Mucosa of stomach (tissue), 1 donor: ENCODE results near the gene NRDE2.

ENCODE experiments used
- H3K27me3 ChIP-seq: one replicate; pipeline ENCODE4 v1.7.0; 2013; ENCODE audit warnings: mild to moderate bottlenecking, low read length; ENCODE audit not compliant: control insufficient read depth, insufficient read depth
- H3K36me3 ChIP-seq: one replicate; pipeline ENCODE4 v1.7.0; 2013; ENCODE audit warnings: low read length; ENCODE audit not compliant: control insufficient read depth, insufficient read depth
- H3K4me1 ChIP-seq: one replicate; pipeline ENCODE4 v1.7.0; 2013; ENCODE audit warnings: mild to moderate bottlenecking, low read length; ENCODE audit not compliant: control insufficient read depth, insufficient read depth
- H3K4me3 ChIP-seq: one replicate; pipeline ENCODE4 v1.7.0; 2013; ENCODE audit warnings: low read length
- H3K9ac ChIP-seq: one replicate; pipeline ENCODE4 v1.7.0; 2013; ENCODE audit warnings: mild to moderate bottlenecking, low read length, moderate library complexity
- H3K9me3 ChIP-seq: one replicate; pipeline ENCODE4 v1.7.0; 2013; ENCODE audit warnings: mild to moderate bottlenecking, low read length, moderate library complexity; ENCODE audit not compliant: control insufficient read depth
- donor health status: Pancreatic carcinoma.

NRDE2 gene

DNA sequence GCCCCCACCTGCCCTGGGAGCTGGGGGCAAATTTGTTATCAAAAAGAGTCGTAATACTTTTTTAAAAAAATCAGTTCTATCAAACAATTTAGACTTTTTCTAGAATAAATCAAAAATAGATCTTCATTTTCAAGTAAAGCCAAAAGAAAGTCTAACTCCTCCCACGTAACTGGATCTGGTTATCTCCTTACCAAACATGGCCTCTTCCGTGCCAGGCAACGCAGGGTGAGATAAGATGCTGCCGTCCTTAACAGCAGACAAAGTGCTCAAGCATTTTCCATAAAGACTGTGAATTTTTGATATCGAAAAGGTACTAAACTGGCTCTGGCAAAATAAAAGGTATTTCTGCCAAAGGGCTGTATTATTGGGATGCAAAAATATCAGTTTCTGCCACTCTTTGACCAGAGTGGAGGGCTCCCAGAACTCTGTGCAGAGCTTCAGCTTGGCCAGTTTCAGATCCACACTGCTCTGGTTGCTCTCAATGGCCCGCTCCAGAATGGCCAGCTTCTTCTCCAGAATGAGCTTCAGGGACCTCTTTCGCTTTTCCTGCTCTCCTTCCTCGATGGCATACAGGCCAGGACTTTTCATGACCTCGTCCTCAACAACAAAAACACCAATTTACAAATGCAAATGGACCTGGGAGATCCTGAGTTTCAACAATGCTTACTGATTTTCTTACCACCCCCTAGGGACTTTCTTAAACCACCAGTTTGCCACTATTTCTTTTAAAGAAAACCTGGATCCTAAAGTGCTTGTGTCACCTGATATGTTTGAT, 29.0 kb downstream of the NRDE2 start:
- H3K27me3 ChIP-seq, result no peaks in the 10 kb centered on the region
- H3K4me1 ChIP-seq, result peaks cover 12% of the 10 kb centered on the region
- H3K9me3 ChIP-seq, result no peaks in the 10 kb centered on the region
- H3K4me3 ChIP-seq, result no peak overlapping the region
- no peak overlapping the region for H3K9ac ChIP-seq
- no peaks in the 10 kb centered on the region for H3K36me3 ChIP-seq

DNA sequence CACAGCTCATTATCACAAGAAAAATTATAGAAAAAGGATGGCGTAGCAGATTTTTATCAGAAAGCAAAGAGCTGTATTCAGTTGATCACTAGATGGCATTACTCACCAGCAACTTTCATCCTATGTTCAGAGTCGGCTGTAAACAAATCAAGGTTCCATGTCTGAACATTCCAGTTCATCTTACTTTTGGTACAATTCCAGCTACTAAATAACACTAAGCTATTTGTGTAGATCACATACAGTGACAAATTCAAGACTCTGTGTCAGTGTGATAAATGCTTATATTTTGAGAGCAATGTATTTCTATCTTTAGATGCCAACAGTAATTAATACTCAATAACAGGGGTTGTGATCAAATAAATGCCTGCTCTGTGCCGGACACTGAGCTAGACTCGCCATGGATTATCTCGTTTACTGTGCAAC, 30.1 kb downstream of the NRDE2 start:
- Histone ChIP-seq H3K4me1 (peaks cover 12% of the 10 kb centered on the region), H3K36me3 (no peaks in the 10 kb centered on the region), H3K27me3 (no peaks in the 10 kb centered on the region), H3K9ac (no peak overlapping the region), H3K9me3 (no peaks in the 10 kb centered on the region), H3K4me3 (no peak overlapping the region)

DNA sequence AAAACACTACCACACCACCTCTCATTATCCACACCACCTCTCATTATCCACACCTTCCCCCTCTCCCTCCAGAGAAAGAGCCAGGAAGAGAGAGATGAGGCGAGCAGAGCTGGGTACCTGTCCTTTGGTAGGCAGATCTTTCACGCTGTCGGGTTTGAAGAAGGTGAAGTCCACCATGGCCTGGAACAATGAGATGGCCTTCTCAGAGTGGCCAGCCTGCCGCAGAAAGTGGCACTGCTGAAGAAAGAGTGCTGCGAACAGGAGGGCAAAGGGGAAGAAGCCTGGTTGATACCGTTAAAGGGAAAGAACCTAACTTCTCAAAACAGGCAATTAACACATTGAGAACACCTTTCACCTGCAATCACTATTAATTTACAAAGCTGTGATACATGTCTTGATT, 30.6 kb downstream of the NRDE2 start:
- Histone ChIP-seq H3K9me3 (no peaks in the 10 kb centered on the region), H3K27me3 (no peaks in the 10 kb centered on the region), H3K36me3 (peaks cover under 1% of the 10 kb centered on the region), H3K4me3 (no peak overlapping the region), H3K4me1 (peaks cover 12% of the 10 kb centered on the region), H3K9ac (no peak overlapping the region)

DNA sequence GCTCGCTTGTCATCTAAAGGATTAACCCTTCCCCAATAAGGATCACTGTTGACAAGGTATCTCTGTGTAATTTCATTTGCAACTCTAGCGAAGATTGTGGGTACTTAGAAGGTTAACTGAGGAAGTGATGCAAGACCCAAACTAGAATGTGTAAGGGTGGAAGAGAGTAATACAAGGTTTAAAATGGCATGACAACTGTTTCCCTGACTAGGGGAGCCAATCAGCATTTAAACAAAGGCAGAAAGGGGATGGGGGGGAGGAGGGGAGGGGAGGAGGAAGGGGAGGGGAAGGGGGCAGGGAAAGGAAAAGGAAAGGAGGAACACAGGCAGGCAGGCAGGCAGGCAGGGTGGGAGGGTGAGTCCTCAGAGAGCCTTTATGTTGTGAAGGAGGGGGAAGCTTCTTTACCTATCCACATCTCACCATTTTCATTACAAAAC, 31.1 kb downstream of the NRDE2 start:
- Histone ChIP-seq H3K36me3 (peaks cover 3% of the 10 kb centered on the region), H3K9ac (no peak overlapping the region), H3K4me1 (peaks cover 12% of the 10 kb centered on the region), H3K27me3 (no peaks in the 10 kb centered on the region), H3K4me3 (no peak overlapping the region), H3K9me3 (no peaks in the 10 kb centered on the region)

DNA sequence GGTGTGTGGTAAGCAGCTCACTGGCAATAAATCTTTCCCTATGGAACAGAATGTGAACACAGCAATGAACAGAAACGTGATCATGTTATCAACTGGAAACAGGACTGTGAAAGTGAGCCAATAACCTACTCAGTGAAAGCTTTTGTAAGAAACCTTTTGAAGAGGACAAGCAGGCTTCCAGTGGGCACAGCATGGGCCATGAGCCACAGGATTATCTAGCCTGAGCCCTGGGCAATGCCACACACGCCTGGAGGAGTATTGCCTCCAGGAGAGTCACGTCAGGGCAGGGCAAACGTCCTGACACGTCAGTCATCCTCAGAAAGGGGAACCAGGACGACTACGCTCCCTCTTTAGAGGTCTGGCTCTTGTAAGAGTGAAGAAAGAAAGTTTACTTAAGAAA, 32.3 kb downstream of the NRDE2 start:
- Histone ChIP-seq H3K27me3 (no peaks in the 10 kb centered on the region), H3K36me3 (peaks cover 3% of the 10 kb centered on the region), H3K4me3 (no peak overlapping the region), H3K4me1 (peaks cover 12% of the 10 kb centered on the region), H3K9me3 (no peaks in the 10 kb centered on the region), H3K9ac (no peak overlapping the region)

DNA sequence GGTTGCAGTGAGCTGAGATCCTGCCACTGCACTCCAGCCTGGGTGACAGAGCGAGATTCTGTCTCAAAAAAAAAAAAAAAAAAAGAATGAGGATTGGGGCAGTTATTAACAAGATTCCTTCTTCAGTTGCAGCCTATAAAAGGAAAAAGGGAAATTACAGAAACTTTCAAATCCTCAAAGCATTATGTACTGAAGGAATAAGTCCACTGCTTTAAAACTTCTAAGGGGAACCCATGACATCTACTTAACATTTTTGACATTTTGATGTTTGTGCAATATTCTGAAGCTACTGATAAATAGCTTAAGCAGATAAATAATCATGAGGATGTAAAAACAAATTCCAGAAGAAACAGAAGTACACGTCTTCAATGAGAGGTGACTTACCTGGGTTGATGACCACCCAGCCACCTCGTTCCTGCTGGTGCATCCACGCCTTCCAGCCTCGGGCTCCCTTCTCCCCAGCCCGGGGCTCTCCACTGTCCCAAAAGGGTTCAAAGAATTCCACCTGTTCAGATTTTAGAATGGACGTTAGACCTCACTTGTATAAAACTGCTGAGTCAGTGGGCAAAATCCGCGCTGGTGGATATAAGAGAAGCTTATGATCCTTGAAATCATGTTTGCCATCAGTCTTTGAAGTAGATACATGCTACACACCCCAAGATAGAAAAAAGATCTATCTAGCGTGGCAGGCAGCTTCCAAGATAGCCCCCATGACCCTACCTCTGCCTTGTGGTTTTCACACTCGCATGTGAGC, 33.7 kb downstream of the NRDE2 start:
- H3K27me3 ChIP-seq, result no peaks in the 10 kb centered on the region
- peaks cover 3% of the 10 kb centered on the region for H3K36me3 ChIP-seq
- no peak overlapping the region for H3K9ac ChIP-seq
- no peak overlapping the region for H3K4me3 ChIP-seq
- no peaks in the 10 kb centered on the region for H3K9me3 ChIP-seq
- H3K4me1 ChIP-seq, result peaks cover 12% of the 10 kb centered on the region

DNA sequence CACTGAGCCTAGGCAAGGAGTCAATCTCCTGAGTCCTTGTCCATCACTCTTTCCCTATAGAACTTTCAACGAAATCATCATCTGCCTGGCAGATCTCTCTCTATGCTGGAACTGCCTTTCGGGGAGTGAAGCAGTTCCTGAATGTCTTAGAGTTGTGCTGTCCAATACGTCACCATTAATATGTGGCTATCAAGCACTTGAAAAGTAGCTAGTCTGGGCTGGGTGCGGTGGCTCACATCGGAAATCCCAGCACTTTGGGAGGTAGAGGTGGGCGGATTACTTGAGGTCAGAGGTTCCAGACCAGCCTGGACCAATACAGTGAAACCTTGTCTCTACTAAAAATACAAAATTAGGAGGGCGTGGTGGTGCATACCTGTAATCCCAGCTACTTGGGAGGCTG, 35.1 kb downstream of the NRDE2 start:
- peaks cover under 1% of the 10 kb centered on the region for H3K4me1 ChIP-seq
- no peaks in the 10 kb centered on the region for H3K9me3 ChIP-seq
- H3K4me3 ChIP-seq, result no peak overlapping the region
- H3K27me3 ChIP-seq, result no peaks in the 10 kb centered on the region
- H3K36me3 ChIP-seq, result peaks cover 3% of the 10 kb centered on the region
- H3K9ac ChIP-seq, result no peak overlapping the region

DNA sequence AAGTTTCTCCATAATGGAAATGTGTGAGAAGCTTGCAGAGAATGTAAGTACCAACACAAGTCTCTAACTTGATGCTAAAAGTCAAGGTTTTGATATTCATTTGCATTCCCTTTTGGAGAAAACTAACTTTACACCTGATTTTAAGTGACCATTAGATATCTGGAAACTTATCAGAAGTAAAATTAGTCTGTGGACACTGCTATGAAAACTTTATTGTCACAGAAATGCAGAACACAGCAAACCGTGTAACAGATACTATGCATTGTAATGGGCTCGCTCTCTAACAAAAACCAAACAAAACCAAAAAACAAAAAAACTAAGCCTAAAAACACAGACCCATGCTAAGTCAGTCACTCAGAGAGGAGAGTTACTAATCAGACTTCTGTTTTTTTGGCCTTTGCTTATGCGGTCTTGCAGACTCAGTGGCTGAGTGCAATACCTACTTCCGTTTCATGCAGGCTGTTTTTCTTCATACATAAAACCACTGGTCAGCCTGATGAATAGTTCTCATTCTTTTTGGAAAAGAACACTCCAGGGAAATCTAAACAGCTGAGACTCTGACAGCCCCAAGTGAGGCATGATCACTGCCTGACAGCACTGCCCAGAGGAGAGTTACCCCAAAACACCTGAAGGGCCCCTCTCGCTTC, 35.7 kb downstream of the NRDE2 start:
- Histone ChIP-seq H3K36me3 (peaks cover 3% of the 10 kb centered on the region), H3K9me3 (no peaks in the 10 kb centered on the region), H3K9ac (no peak overlapping the region), H3K4me1 (no peaks in the 10 kb centered on the region), H3K4me3 (no peak overlapping the region), H3K27me3 (no peaks in the 10 kb centered on the region)

DNA sequence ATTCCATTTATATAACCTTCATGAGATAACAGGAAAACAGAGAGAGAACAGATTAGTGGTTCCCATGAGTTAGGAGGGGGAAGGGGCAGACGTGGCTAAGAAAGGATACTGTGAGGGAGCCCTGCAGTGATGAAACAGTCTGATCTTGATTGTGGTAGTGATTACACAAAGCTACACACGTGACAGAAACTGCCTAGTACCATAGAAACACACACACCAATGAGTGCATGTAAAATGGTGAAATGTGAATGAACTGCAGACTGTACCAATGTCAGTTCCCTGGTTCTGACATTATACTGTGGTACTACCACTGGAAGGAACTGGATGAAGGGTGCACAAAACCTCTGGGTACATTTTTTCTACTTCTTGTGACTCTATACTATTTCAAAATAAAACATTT, 36.9 kb downstream of the NRDE2 start:
- Histone ChIP-seq H3K4me3 (no peak overlapping the region), H3K27me3 (no peaks in the 10 kb centered on the region), H3K4me1 (no peaks in the 10 kb centered on the region), H3K9ac (no peak overlapping the region), H3K9me3 (no peaks in the 10 kb centered on the region), H3K36me3 (peaks cover 3% of the 10 kb centered on the region)

DNA sequence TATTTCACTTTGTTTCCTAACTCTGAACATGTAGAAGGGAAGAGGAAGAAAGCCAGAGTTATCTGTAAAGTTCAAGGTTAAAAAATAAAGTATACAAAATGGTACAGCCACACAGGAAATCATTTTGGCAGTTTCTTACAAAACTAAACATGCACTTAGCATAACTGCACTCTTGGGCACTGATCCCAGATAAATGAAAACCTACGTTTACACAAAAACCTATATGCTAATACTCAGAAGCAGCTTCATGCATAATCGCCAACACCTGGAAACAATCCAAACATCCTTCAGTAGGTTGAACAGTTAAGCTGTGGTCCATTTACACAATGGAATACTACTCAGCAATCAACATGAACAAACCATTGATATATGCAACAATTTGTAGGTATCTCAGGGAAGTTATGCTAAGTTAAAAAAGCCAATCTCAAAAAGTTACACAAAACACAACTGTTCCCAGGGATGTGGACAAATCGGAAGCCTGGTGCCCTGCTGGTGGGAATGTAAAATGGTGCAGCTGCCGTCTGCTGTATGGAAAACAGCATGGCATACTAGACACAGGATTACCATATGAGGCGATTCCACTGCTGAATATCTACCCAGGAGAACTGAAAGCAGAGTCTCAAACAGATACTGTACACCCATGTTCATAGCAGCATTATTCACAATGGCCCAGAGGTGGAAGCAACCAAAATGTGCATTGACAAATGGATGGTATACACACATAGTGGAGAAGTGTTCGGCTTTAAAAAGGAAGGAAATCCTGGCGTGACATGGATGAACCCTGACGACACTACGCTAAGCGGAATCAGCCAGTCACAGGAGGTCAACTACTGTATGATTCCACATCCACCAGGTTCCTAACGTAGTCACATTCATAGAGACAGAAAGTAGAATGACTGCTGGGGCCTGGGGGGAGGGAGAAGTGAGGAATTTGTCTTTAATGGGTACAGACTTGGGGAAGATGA, 37.7 kb downstream of the NRDE2 start:
- Histone ChIP-seq H3K9me3 (no peaks in the 10 kb centered on the region), H3K36me3 (peaks cover 3% of the 10 kb centered on the region), H3K4me3 (no peak overlapping the region), H3K27me3 (no peaks in the 10 kb centered on the region), H3K4me1 (no peaks in the 10 kb centered on the region), H3K9ac (no peak overlapping the region)

DNA sequence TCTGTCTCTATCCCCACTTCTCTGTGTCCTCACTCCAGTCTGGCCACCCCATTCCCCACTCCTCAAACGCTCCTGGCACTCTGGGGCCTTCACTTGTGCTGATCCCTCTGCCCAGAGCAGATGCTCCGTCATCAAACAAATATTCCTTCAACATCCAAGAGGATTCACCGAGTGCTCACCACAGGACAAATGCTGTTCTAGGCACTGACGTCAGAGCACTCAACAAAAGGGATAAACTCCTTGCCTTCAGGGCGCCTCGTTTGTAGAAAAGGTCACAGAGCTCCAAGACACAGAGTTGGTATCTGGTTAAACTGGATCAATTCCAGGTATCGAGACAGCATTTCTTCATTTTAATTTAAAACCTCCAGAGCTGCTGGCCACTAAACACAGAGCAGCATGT, 40.0 kb downstream of the NRDE2 start:
- H3K4me1 ChIP-seq, result no peaks in the 10 kb centered on the region
- H3K27me3 ChIP-seq, result no peaks in the 10 kb centered on the region
- H3K36me3 ChIP-seq, result peaks cover 3% of the 10 kb centered on the region
- no peaks in the 10 kb centered on the region for H3K9me3 ChIP-seq
- no peak overlapping the region for H3K4me3 ChIP-seq
- H3K9ac ChIP-seq, result no peak overlapping the region
